CD4-positive, alpha-beta T cell treated with Interleukin-6 at 100 ng/mL for 8 hours (primary cell): ENCODE results near the gene RPS6KA2.
"Not testable (repeated sequence)": the region's sequence is repeated elsewhere in the genome, so short reads cannot be mapped to it uniquely, and the experiment has no call there.

Source experiments
- DNase-seq: peaks from one replicate; pipeline ENCODE4 v3.0.0-alpha.2; 2020; ENCODE audit warnings: mixed read lengths, low spot score

Gene RPS6KA2

GRCh38 chr6:166635013-166635970 lies 8.2 kb upstream of the RPS6KA2 start:
- DNase-seq, result no peak

DNA sequence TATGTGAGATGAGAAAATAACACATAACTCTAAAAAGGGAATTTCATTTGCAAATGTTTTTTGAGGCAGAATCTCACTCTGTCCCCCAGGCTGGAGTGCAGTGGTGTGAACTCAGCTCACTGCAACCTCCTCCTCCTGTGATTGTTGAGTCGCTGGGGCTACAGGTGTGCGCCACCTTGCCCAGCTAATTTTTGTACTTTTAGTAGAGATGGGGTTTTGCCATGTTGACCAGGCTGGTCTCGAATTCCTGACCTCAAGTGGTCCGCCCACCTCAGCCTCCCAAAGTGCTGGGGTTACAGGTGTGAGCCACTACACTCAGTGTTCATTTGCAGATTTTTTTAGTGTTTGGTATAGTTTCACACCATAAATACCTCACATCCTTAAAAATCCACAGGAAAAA lies 7.5 kb upstream of the RPS6KA2 start:
- not testable (repeated sequence) for DNase-seq

GRCh38 chr6:166633732-166634535 lies 6.9 kb upstream of the RPS6KA2 start:
- DNase-seq, result no peak

GRCh38 chr6:166632731-166633130 lies 5.7 kb upstream of the RPS6KA2 start:
- DNase-seq, result no peak

DNA sequence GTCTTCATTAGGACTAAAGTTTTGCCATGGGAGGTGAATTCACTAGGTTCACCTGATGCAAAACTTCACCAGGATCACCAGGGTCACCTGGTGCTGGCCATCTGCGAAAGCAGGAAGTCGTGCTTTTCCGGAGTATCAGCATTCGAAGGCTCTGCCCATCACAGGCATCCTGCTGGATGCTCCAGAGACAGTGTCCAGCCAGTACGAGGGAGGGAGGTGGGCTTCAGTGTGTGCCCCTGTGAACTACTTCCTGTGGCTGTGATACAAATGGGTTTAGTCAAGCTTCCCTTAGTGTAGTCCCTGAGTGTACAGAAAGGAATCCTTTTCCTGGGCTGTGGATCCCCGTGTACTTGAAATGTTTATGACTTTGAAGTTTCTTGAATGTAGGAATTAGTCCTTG lies 3.4 kb upstream of the RPS6KA2 start:
- DNase-seq, result no peak

- DNase-seq, result no peak
These were observed 2.6 kb upstream of the RPS6KA2 start for GRCh38 chr6:166629628-166630027.

DNA sequence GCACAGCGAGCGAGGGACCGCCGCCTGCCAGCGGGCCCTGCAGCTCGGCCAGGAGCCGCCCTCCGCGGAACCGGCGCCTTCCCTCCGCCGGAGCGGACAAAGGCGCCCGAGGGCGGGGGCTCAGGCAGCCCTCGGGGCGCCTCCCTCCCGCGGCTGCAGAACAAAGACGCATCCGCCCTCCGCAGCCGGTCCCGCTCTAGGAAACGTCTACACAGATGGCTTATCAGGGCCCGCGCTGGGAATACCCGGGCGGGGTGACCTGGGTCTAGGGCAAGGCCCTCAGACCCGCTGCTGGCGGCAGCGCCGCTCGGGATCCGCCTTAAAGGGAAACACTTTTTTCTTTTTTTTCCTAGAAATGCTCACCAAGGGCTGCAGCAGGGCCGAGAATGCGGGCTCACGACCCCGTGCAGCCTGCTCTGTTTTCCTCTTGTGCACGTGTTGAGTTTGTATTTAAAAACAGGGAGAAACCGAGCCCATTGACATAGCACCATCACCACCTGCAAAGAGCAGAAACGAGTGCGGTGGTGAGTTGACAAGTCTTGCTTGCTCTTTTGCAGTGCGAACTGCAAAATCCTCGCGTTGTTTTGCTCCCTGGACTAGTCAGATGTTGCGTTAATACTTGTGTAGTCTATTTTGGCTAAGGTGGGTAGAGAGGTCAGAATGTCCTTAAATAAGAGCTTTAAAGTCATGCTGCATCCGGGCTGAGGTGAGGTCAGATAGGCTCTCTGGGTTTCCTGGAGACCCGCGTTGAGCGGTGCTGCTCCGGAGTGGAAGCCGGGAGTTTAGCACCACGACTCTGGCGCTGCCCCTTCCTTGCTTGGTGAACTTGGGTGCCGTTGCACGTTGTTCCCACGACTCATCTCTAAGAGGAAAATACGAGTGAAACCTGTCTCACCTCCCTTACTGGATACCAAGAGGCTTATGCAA lies 1.1 kb upstream of the RPS6KA2 start:
- peak; percentile 51 for DNase-seq

GRCh38 chr6:166626177-166627032 lies 646 bp downstream of the RPS6KA2 start:
- DNase-seq, result peak; percentile 6

DNA sequence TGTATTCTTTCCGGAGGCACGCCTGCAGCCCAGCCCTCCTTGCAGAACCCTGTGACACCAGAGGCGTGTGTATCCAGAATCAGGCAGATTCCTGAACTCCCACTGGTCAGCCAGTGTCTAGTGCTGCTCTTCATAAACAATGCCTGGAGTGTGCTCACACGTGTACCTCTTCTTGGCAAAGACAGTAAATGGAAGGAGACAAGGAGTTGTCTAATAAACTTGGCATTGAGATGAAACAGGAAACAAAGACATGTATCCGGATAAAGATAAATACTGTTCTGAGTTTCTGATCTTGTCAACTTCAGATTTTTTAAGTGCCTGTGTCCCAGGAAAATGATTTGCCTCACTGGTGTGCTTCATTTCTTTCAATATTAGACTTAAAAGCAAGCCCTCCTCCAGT lies 1.7 kb downstream of the RPS6KA2 start:
- no peak for DNase-seq

DNA sequence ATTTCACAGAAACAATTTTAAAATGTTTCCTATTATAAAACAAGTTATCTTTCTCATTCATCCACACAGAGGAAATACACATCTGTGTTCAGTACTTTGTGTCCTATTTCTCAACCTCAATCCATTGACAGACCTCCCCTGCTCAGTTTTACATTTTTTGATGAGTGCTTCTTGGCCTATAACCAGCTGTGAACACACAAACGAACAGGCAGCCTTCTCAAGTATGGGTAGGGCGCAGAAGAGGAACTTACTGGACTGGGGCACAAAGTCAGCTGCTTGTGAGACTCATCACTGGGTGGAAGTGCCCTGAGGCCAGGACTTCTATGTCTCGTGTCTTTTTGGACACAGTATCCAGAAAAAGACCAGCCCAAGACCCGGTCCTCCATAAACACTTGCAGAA lies 2.8 kb downstream of the RPS6KA2 start:
- no peak for DNase-seq

DNA sequence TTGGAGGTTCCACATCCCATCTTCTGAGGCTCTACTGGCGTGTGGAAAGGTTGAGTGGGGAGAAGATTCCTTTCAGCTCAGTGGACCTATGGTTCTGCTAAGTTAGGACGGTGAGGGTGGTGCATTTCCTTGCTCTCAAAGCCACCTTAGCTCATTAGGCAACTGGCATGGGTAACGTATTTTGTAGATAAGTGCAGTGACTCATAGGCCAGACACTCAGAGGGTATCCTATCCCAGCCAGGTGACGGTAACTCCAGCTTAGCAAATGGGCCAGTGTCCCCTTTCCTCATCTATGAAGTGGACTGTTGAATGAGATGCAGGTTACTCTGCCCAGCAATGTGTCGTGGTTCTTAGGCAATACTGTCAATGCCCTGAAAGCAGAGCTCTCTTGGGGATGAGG lies 3.7 kb downstream of the RPS6KA2 start:
- no peak for DNase-seq

DNA sequence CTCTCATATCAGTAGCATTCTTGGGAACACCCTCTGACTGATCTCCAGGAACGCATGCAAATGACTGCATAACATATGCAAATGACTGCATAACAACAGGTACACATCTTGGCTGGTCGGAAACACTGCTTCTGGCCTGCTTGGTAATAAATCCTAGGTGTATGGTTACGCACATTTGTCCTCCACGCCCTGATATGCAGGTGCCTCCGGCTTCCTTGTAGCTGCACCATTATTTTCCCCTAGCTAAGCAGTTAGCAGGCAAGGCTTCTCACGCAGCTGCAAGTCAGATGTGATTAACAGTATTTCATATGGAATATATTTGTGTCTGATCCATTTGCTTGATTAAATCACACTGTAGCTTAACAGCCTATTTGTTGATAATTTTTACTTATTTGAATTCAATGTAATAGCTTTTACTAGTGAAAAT lies 5.9 kb downstream of the RPS6KA2 start:
- no peak for DNase-seq

- DNase-seq, result no peak
These were observed 6.5 kb downstream of the RPS6KA2 start for GRCh38 chr6:166620478-166621113.

- no peak for DNase-seq
These were observed 7.1 kb downstream of the RPS6KA2 start for GRCh38 chr6:166619912-166620311.

GRCh38 chr6:166618866-166619761 lies 7.9 kb downstream of the RPS6KA2 start:
- no peak for DNase-seq

- no peak for DNase-seq
These were observed 8.8 kb downstream of the RPS6KA2 start for GRCh38 chr6:166618251-166618650.

DNA sequence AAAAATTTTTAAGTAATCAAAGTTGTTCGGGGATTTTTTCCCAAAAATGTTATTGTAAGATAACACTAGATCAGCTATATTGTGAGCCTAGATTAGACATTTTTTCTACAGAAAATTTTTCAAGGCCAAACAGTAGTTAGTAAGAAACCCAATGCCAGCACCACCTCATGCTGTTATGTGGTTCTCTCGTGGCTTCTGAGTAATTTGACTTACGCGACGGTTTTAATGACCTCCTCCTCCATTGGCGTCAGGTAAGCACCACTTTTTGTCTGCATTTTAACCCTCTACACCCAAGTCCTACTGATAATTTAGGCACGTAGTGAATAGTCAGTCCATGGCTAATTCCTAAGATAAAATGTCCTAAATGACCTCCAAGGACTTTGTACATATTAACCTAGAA lies 9.7 kb downstream of the RPS6KA2 start:
- DNase-seq, result no peak

DNA sequence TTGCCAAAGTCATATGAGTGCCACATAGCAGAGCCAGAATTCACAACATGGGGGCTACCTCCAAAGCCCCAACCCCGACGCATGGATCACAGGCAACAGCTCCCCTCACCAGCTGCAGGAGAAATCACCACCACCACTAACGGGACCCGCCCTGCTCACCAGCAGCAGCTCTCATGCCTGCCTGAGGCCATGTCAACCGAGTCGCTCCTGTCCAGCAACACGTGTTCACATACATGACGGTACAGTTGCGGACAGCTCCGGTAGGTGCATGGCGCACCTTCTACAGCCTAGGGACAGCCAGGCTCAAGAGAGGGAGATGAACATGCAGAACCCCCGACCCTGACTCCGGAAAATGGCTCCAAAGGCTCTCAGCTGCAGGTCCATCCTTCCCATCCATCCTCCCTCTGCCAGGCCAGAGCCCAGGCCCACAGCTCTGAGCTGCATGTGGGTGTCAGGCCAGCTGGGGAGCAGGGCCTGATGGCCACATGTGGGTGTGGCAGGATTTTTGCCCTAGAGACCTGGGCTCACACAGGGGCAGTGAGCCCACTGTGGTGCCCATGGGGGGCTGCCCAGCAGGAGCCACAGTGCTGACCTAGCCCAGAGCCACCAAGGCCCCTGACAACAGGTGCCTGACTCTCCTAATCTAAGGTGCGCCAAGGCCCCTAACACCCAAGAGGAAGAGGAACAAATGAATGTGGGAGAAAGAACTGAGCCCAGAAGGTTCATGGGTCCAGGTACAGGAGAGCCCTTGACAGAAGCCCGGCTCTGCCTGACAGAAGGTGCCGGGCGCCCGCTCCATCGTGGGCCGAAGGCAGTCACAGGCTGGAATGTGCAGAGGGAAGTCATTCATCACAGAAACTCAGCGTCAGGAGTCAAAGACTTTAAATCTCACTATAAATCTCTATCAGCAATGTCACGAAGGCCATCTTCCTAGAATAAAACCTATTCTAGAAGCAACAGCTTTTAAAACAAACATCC lies 10.5 kb downstream of the RPS6KA2 start:
- DNase-seq, result no peak
